ENCODE results near the gene KPNA1. TPM values are rescaled to one million over a fixed set of nuclear protein-coding genes. Genes with fewer than 3 reads are reported as not detected.
A peak's percentile ranks its signal among the peaks of the same experiment; 100 is the strongest.

The KPNA1 gene
- total and polyA plus RNA-seq, 2 of the 13 experiments (the other 11 are each of a cell fraction or from before 2014, with no cell fraction given) = 15.4 to 30.0 TPM

DNA sequence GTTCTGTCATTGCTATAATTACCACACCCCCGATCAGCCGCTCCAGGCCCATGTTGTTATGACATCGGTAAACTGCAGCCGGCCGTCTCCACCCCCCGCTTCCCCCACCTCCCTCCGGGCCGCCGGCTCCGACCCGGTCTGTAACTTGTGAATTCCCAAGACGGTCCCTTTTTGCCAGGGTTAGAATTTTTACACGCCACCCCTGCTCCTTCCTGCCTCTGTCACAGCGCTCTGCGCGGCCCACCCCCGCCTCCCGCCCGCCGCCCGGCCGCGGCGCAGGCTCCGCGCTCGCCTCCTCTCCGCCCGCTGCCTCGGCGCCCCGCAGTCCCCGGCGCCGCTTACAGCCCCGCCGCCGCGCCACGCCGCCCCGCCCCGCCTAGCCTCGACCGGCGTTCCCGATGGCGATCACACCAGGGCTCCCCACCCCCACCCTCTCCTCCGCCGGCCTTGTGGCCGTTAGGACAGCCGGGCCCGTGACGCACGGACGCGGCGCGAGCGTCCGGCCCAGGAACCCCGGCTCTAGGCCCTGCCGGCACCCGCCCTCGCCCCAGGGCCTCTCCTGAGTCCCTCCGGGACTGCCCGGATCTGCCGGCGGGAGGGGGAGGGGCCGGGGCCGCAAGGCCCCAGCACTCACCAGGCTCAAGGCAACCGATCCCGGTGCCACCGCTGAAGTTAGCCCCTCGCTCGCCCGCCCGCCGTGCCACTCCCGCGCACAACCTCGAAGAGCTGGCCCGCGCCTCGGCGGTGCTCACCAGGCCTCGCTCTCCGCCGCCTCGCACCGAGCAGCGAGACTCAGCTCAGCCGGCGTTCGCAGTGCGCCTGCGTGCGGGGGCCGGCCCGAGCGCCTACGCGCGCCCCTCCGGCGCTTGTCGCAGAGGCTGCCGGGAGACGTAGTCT, at the start of gene KPNA1 (continued):
- TF ChIP-seq, protein P1, sequence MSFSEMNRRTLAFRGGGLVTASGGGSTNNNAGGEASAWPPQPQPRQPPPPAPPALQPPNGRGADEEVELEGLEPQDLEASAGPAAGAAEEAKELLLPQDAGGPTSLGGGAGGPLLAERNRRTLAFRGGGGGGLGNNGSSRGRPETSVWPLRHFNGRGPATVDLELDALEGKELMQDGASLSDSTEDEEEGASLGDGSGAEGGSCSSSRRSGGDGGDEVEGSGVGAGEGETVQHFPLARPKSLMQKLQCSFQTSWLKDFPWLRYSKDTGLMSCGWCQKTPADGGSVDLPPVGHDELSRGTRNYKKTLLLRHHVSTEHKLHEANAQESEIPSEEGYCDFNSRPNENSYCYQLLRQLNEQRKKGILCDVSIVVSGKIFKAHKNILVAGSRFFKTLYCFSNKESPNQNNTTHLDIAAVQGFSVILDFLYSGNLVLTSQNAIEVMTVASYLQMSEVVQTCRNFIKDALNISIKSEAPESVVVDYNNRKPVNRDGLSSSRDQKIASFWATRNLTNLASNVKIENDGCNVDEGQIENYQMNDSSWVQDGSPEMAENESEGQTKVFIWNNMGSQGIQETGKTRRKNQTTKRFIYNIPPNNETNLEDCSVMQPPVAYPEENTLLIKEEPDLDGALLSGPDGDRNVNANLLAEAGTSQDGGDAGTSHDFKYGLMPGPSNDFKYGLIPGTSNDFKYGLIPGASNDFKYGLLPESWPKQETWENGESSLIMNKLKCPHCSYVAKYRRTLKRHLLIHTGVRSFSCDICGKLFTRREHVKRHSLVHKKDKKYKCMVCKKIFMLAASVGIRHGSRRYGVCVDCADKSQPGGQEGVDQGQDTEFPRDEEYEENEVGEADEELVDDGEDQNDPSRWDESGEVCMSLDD (CRISPR knock-in tag; IDR thresholded peaks at IDR 0.05; ENCODE audit: borderline replicate concordance) = peak; percentile 77; the same call in 1 of the 2 replicates
- TF ChIP-seq HOXA9 (CRISPR knock-in tag; IDR thresholded peaks at IDR 0.05; ENCODE audit: borderline replicate concordance) (peak; percentile 87; the same call in 1 of the 2 replicates), TBX2 (CRISPR knock-in tag; IDR thresholded peaks at IDR 0.05; ENCODE audit: borderline replicate concordance) (peak; percentile 81), CCDC6 (CRISPR knock-in tag; IDR thresholded peaks at IDR 0.05) (peak; percentile 54; the same call in 1 of the 2 replicates), ZFAT (CRISPR knock-in tag; conservative IDR thresholded peaks at IDR 0.05) (0 out of 2 replicates have a peak, but pooled peaks have one; percentile 26), MED1 (CRISPR knock-in tag; IDR thresholded peaks at IDR 0.05) (peak; percentile 45; the same call in 1 of the 2 replicates), TP53 (CRISPR knock-in tag; conservative IDR thresholded peaks at IDR 0.05) (0 out of 2 replicates have a peak, but pooled peaks have one; percentile 41), MEIS2 (CRISPR knock-in tag; IDR thresholded peaks at IDR 0.05) (peak; percentile 48; the same call in 1 of the 2 replicates), ZNF615 (CRISPR knock-in tag; IDR thresholded peaks at IDR 0.05; ENCODE audit: borderline replicate concordance) (no peak), MTF2 (CRISPR knock-in tag; IDR thresholded peaks at IDR 0.05; ENCODE audit: borderline replicate concordance) (0 out of 2 replicates have a peak, but pooled peaks have one; percentile 60), PAWR (CRISPR knock-in tag; IDR thresholded peaks at IDR 0.05; ENCODE audit: borderline replicate concordance) (0 out of 2 replicates have a peak, but pooled peaks have one; percentile 19), ZNF343 (CRISPR knock-in tag; IDR thresholded peaks at IDR 0.05) (peak; percentile 89), JUND (CRISPR knock-in tag; IDR thresholded peaks at IDR 0.05) (peak; percentile 22; the same call in 1 of the 2 replicates), KAT8 (CRISPR knock-in tag; IDR thresholded peaks at IDR 0.05) (peak; percentile 71)
- TF ChIP-seq, protein P2, sequence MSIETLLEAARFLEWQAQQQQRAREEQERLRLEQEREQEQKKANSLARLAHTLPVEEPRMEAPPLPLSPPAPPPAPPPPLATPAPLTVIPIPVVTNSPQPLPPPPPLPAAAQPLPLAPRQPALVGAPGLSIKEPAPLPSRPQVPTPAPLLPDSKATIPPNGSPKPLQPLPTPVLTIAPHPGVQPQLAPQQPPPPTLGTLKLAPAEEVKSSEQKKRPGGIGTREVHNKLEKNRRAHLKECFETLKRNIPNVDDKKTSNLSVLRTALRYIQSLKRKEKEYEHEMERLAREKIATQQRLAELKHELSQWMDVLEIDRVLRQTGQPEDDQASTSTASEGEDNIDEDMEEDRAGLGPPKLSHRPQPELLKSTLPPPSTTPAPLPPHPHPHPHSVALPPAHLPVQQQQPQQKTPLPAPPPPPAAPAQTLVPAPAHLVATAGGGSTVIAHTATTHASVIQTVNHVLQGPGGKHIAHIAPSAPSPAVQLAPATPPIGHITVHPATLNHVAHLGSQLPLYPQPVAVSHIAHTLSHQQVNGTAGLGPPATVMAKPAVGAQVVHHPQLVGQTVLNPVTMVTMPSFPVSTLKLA (IDR thresholded peaks at IDR 0.05) = no peak
- TF ChIP-seq, protein P3, sequence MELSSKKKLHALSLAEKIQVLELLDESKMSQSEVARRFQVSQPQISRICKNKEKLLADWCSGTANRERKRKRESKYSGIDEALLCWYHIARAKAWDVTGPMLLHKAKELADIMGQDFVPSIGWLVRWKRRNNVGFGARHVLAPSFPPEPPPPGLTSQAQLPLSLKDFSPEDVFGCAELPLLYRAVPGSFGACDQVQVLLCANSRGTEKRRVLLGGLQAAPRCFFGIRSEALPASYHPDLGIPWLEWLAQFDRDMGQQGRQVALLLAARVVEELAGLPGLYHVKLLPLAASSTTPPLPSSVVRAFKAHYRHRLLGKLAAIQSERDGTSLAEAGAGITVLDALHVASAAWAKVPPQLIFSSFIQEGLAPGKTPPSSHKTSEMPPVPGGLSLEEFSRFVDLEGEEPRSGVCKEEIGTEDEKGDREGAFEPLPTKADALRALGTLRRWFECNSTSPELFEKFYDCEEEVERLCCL (CRISPR knock-in tag; IDR thresholded peaks at IDR 0.05; ENCODE audit: borderline replicate concordance) = 0 out of 2 replicates have a peak, but pooled peaks have one; percentile 39

All from HepG2 (cell line).